ENCODE data around the gene CYB5R4. TPM values are rescaled to one million over a fixed set of nuclear protein-coding genes. Genes with fewer than 3 reads are reported as not detected.
"Not testable (repeated sequence)": the region's sequence is repeated elsewhere in the genome, so short reads cannot be mapped to it uniquely, and the experiment has no call there.

The CYB5R4 gene
- total and polyA plus RNA-seq, 2 donors (not counting 1 experiment from before 2014, with no cell fraction given): 4.3 to 10.6 TPM

GRCh38 chr6:83927470-83927869, 68.0 kb downstream of the CYB5R4 start:
- Histone ChIP-seq H3K36me3 (ENCODE audit: control insufficient read depth, insufficient read depth, low read length) (no peaks in the 10 kb centered on the region), H3K79me2 (ENCODE audit: control insufficient read depth, insufficient read depth, low read length) (no peaks in the 10 kb centered on the region)

GRCh38 chr6:83928286-83928685, 68.8 kb downstream of the CYB5R4 start:
- no peak overlapping the region for H3K9ac ChIP-seq (ENCODE audit: insufficient read depth, low read length)
- H2AFZ ChIP-seq (ENCODE audit: low read length): no peak overlapping the region
- H3K4me2 ChIP-seq (ENCODE audit: extremely low read depth, insufficient read depth, low read length): no peak overlapping the region
- no peak overlapping the region for H3K4me3 ChIP-seq (replicated peaks in 1 of 4; ENCODE audit: control extremely low read depth in 1 of 4, insufficient read depth in 1 of 4, low read depth in 3 of 4, low read length in 4 of 4)
- no peak for DNase-seq (ENCODE audit: low read depth in 2 of 2)
- H3K27ac ChIP-seq (ENCODE audit: insufficient read depth, low read length): no peak overlapping the region
- H3K27me3 ChIP-seq (ENCODE audit: control insufficient read depth, insufficient read depth, low read length): no peaks in the 10 kb centered on the region
- TF ChIP-seq EZH2 (IDR thresholded peaks at IDR 0.05; ENCODE audit: low read length, missing control alignments) (no peak), CTCF (conservative IDR thresholded peaks at IDR 0.05 in 1 of 2, IDR thresholded peaks at IDR 0.05 in 1 of 2; ENCODE audit: low read depth in 1 of 2, low read length in 2 of 2) (no peak)
- H4K20me1 ChIP-seq (ENCODE audit: control insufficient read depth, extremely low read depth, insufficient read depth, low read length): no peaks in the 10 kb centered on the region
- H3K36me3 ChIP-seq (ENCODE audit: control insufficient read depth, insufficient read depth, low read length): no peaks in the 10 kb centered on the region
- H3K4me1 ChIP-seq (ENCODE audit: control insufficient read depth, extremely low read depth, insufficient read depth, low read length): no peaks in the 10 kb centered on the region
- H3K9me3 ChIP-seq (ENCODE audit: control insufficient read depth, insufficient read depth, low read depth, low read length): no peaks in the 10 kb centered on the region
- H3K79me2 ChIP-seq (ENCODE audit: control insufficient read depth, insufficient read depth, low read length): no peaks in the 10 kb centered on the region

More at GRCh38 chr6:83927470-83927869, 68.0 kb downstream of the CYB5R4 start:
- no peak for DNase-seq (ENCODE audit: low read depth in 2 of 2)
- no peak for TF ChIP-seq CTCF (conservative IDR thresholded peaks at IDR 0.05 in 1 of 2, IDR thresholded peaks at IDR 0.05 in 1 of 2; ENCODE audit: low read depth in 1 of 2, low read length in 2 of 2)
- no peak for TF ChIP-seq EZH2 (IDR thresholded peaks at IDR 0.05; ENCODE audit: low read length, missing control alignments)
- Histone ChIP-seq H2AFZ (ENCODE audit: low read length) (no peak overlapping the region), H3K9me3 (ENCODE audit: control insufficient read depth, insufficient read depth, low read depth, low read length) (no peaks in the 10 kb centered on the region), H3K4me1 (ENCODE audit: control insufficient read depth, extremely low read depth, insufficient read depth, low read length) (no peaks in the 10 kb centered on the region), H3K4me2 (ENCODE audit: extremely low read depth, insufficient read depth, low read length) (no peak overlapping the region), H3K9ac (ENCODE audit: insufficient read depth, low read length) (no peak overlapping the region), H3K4me3 (replicated peaks in 1 of 4; ENCODE audit: control extremely low read depth in 1 of 4, insufficient read depth in 1 of 4, low read depth in 3 of 4, low read length in 4 of 4) (no peak overlapping the region), H4K20me1 (ENCODE audit: control insufficient read depth, extremely low read depth, insufficient read depth, low read length) (no peaks in the 10 kb centered on the region), H3K27ac (ENCODE audit: insufficient read depth, low read length) (no peak overlapping the region), H3K27me3 (ENCODE audit: control insufficient read depth, insufficient read depth, low read length) (no peaks in the 10 kb centered on the region)

- H3K9me3 ChIP-seq (ENCODE audit: control insufficient read depth, insufficient read depth, low read depth, low read length); H4K20me1 ChIP-seq (ENCODE audit: control insufficient read depth, extremely low read depth, insufficient read depth, low read length); H3K4me1 ChIP-seq (ENCODE audit: control insufficient read depth, extremely low read depth, insufficient read depth, low read length); H2AFZ ChIP-seq (ENCODE audit: low read length); H3K4me2 ChIP-seq (ENCODE audit: extremely low read depth, insufficient read depth, low read length); H3K4me3 ChIP-seq (replicated peaks in 1 of 4; ENCODE audit: control extremely low read depth in 1 of 4, insufficient read depth in 1 of 4, low read depth in 3 of 4, low read length in 4 of 4); DNase-seq (ENCODE audit: low read depth in 2 of 2); H3K9ac ChIP-seq (ENCODE audit: insufficient read depth, low read length); H3K27me3 ChIP-seq (ENCODE audit: control insufficient read depth, insufficient read depth, low read length); H3K79me2 ChIP-seq (ENCODE audit: control insufficient read depth, insufficient read depth, low read length); H3K36me3 ChIP-seq (ENCODE audit: control insufficient read depth, insufficient read depth, low read length); H3K27ac ChIP-seq (ENCODE audit: insufficient read depth, low read length): not testable (repeated sequence)
Observed at GRCh38 chr6:83946201-83946833, 86.8 kb downstream of the CYB5R4 start.

DNA sequence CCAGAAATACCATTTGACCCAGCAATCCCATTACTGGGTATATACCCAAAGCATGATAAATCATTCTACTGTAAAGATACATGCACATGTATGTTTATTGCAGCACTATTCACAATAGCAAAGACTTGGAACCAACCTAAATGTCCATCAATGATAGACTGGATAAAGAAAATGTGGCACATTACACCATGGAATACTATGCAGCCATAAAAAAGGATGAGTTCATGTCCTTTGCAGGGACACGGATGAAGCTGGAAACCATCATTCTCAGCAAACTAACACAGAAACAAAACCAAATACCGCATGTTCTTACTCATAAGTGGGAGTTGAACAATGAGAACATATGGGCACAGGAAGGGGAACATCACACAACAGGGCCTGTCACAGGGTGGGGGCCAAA, 88.5 kb downstream of the CYB5R4 start:
- not testable (repeated sequence) for H3K9me3 ChIP-seq (ENCODE audit: control insufficient read depth, insufficient read depth, low read depth, low read length); H4K20me1 ChIP-seq (ENCODE audit: control insufficient read depth, extremely low read depth, insufficient read depth, low read length); H3K4me3 ChIP-seq (replicated peaks in 1 of 4; ENCODE audit: control extremely low read depth in 1 of 4, insufficient read depth in 1 of 4, low read depth in 3 of 4, low read length in 4 of 4); H3K79me2 ChIP-seq (ENCODE audit: control insufficient read depth, insufficient read depth, low read length); H2AFZ ChIP-seq (ENCODE audit: low read length); H3K27ac ChIP-seq (ENCODE audit: insufficient read depth, low read length); H3K36me3 ChIP-seq (ENCODE audit: control insufficient read depth, insufficient read depth, low read length); H3K27me3 ChIP-seq (ENCODE audit: control insufficient read depth, insufficient read depth, low read length); H3K4me1 ChIP-seq (ENCODE audit: control insufficient read depth, extremely low read depth, insufficient read depth, low read length); H3K9ac ChIP-seq (ENCODE audit: insufficient read depth, low read length); H3K4me2 ChIP-seq (ENCODE audit: extremely low read depth, insufficient read depth, low read length); DNase-seq (ENCODE audit: low read depth in 2 of 2)

All from fibroblast of lung (primary cell).